Neural progenitor cell (in vitro differentiated cells): ENCODE data around the gene EXOC6B. TPM values are rescaled to one million over a fixed set of nuclear protein-coding genes. Genes with fewer than 3 reads are reported as not detected.

Source experiments
- DNase-seq: peaks from one replicate; pipeline ENCODE4 v3.0.0-alpha.2; 2016; ENCODE audit warnings: low spot score
- H2AFZ ChIP-seq: fragments of 200-600 bp; sonication (generic); replicated peaks from 2 replicates; pipeline ENCODE4 v1.6.1; 2016; ENCODE audit warnings: antibody characterized with exemption
- H3F3A ChIP-seq: fragments of 200-600 bp; sonication (generic); 2 replicates; pipeline ENCODE4 v1.6.1; 2016; ENCODE audit warnings: antibody characterized with exemption, low read depth
- H3K27ac ChIP-seq: fragments of 200-600 bp; sonication (generic); 2 replicates; pipeline ENCODE4 v1.5.1; 2016; ENCODE audit warnings: mild to moderate bottlenecking
- H3K27me3 ChIP-seq: fragments of 200-600 bp; sonication (generic); 2 replicates; pipeline ENCODE4 v1.6.1; 2016; ENCODE audit warnings: mild to moderate bottlenecking, moderate library complexity
- H3K36me3 ChIP-seq: fragments of 200-600 bp; sonication (generic); 2 replicates; pipeline ENCODE4 v1.5.1; 2016
- H3K4me1 ChIP-seq: fragments of 200-600 bp; sonication (generic); 2 replicates; pipeline ENCODE4 v1.6.1; 2016; ENCODE audit warnings: mixed run types
- H3K4me2 ChIP-seq: fragments of 200-600 bp; sonication (generic); 2 replicates; pipeline ENCODE4 v1.6.1; 2016
- H3K4me3 ChIP-seq: fragments of 200-600 bp; sonication (generic); 2 replicates; pipeline ENCODE4 v1.5.1; 2016
- H3K79me2 ChIP-seq: fragments of 200-600 bp; sonication (generic); 2 replicates; pipeline ENCODE4 v1.6.1; 2016; ENCODE audit warnings: low read depth
- H3K9ac ChIP-seq: fragments of 200-600 bp; sonication (generic); 2 replicates; pipeline ENCODE4 v1.6.1; 2016
- H3K9me3 ChIP-seq: fragments of 200-600 bp; sonication (generic); 2 replicates; pipeline ENCODE4 v1.5.1; 2016; ENCODE audit warnings: low read depth
- H4K20me1 ChIP-seq: fragments of 200-600 bp; sonication (generic); 2 replicates; pipeline ENCODE4 v1.6.1; 2016; ENCODE audit warnings: low read depth
- H3K27ac Mint-ChIP-seq: 3 replicates; pipeline ENCODE4 v1.8.0; 2021; ENCODE audit warnings: mixed read lengths
- H3K27me3 Mint-ChIP-seq: 2 replicates; pipeline ENCODE4 v1.8.0; 2022; ENCODE audit warnings: low read depth, mild to moderate bottlenecking, inconsistent platforms, moderate library complexity, mixed read lengths; ENCODE audit not compliant: insufficient read depth
- H3K36me3 Mint-ChIP-seq: 3 replicates; pipeline ENCODE4 v1.8.0; 2021; ENCODE audit warnings: mixed read lengths
- H3K4me1 Mint-ChIP-seq: 3 replicates; pipeline ENCODE4 v1.8.0; 2021; ENCODE audit warnings: mixed read lengths
- H3K4me3 Mint-ChIP-seq: 3 replicates; pipeline ENCODE4 v1.8.0; 2021; ENCODE audit warnings: mild to moderate bottlenecking, moderate library complexity, mixed read lengths
- H3K9me3 Mint-ChIP-seq: 3 replicates; pipeline ENCODE4 v1.8.0; 2020; ENCODE audit warnings: mixed read lengths
- CTCF ChIP-seq: fragments of 200-600 bp; sonication (generic); IDR thresholded peaks from 2 replicates; pipeline ENCODE4 v1.5.1; 2017; ENCODE audit warnings: antibody characterized with exemption, mild to moderate bottlenecking
- EZH2 ChIP-seq: fragments of 200-600 bp; sonication (generic); IDR thresholded peaks from 2 replicates; pipeline ENCODE4 v1.6.1; 2017; ENCODE audit warnings: antibody characterized with exemption, mild to moderate bottlenecking, moderate library complexity
- EZH2phosphoT487 ChIP-seq: fragments of 200-600 bp; sonication (generic); IDR thresholded peaks from 2 replicates; pipeline ENCODE4 v1.6.1; 2017; ENCODE audit warnings: antibody characterized with exemption
- total RNA-seq: library from RNA; depleted of rRNA; stranded (reverse); fragments of >200 nt; gene quantifications from 2 replicates; pipeline ENCODE4 v1.2.3, GENCODE V29; 2015; ENCODE audit warnings: low replicate concordance

The EXOC6B gene
- total RNA-seq, 1 donor from 2014 or later: 41.2 TPM

- TF ChIP-seq EZH2 (no peak), EZH2phosphoT487 (no peak), CTCF (no peak)
Measured at GRCh38 chr2:72734432-72734831, 91.4 kb downstream of the EXOC6B start.

GRCh38 chr2:72731116-72731515 is 94.7 kb downstream of the EXOC6B start:
- Histone ChIP-seq H3K9me3 (no peaks in the 10 kb centered on the region), H2AFZ (no peak overlapping the region), H3F3A (no peaks in the 10 kb centered on the region), H3K27ac (no peak overlapping the region), H3K79me2 (no peaks in the 10 kb centered on the region), H3K27me3 (no peaks in the 10 kb centered on the region), H3K9ac (no peak overlapping the region), H3K36me3 (no peaks in the 10 kb centered on the region), H3K4me3 (no peak overlapping the region), H4K20me1 (no peaks in the 10 kb centered on the region), H3K4me1 (no peaks in the 10 kb centered on the region), H3K4me2 (no peak overlapping the region)
- no peak for DNase-seq
- H3K4me1 Mint-ChIP-seq: no peaks in the 10 kb centered on the region
- H3K27ac Mint-ChIP-seq: no peak overlapping the region
- H3K27me3 Mint-ChIP-seq: no peaks in the 10 kb centered on the region
- no peak for TF ChIP-seq CTCF
- TF ChIP-seq EZH2phosphoT487: no peak
- no peak for TF ChIP-seq EZH2
- H3K36me3 Mint-ChIP-seq: no peaks in the 10 kb centered on the region
- H3K4me3 Mint-ChIP-seq: no peak overlapping the region
- no peaks in the 10 kb centered on the region for H3K9me3 Mint-ChIP-seq

More at GRCh38 chr2:72734432-72734831, 91.4 kb downstream of the EXOC6B start:
- no peak for DNase-seq
- Histone ChIP-seq H3K4me1 (no peaks in the 10 kb centered on the region), H3K27me3 (no peaks in the 10 kb centered on the region), H3K36me3 (peaks cover 5% of the 10 kb centered on the region), H3K9me3 (no peaks in the 10 kb centered on the region), H3K4me2 (no peak overlapping the region), H4K20me1 (no peaks in the 10 kb centered on the region), H3F3A (no peaks in the 10 kb centered on the region), H3K27ac (no peak overlapping the region), H3K79me2 (no peaks in the 10 kb centered on the region), H3K9ac (no peak overlapping the region), H2AFZ (no peak overlapping the region), H3K4me3 (no peak overlapping the region)
- Mint-ChIP-seq H3K36me3 (no peaks in the 10 kb centered on the region), H3K27me3 (peaks cover 2% of the 10 kb centered on the region), H3K9me3 (no peaks in the 10 kb centered on the region), H3K4me3 (no peak overlapping the region), H3K4me1 (no peaks in the 10 kb centered on the region), H3K27ac (no peak overlapping the region)

- H2AFZ ChIP-seq: no peak overlapping the region
- Mint-ChIP-seq H3K4me1 (no peaks in the 10 kb centered on the region), H3K9me3 (no peaks in the 10 kb centered on the region), H3K27ac (no peak overlapping the region), H3K36me3 (no peaks in the 10 kb centered on the region), H3K4me3 (no peak overlapping the region), H3K27me3 (no peaks in the 10 kb centered on the region)
- DNase-seq: no peak
- H3K4me1 ChIP-seq: no peaks in the 10 kb centered on the region
- H3K27ac ChIP-seq: no peak overlapping the region
- H3F3A ChIP-seq: no peaks in the 10 kb centered on the region
- TF ChIP-seq CTCF: no peak
- no peaks in the 10 kb centered on the region for H3K79me2 ChIP-seq
- H3K4me3 ChIP-seq: no peak overlapping the region
- no peak overlapping the region for H3K4me2 ChIP-seq
- no peak overlapping the region for H3K9ac ChIP-seq
- no peaks in the 10 kb centered on the region for H3K9me3 ChIP-seq
- no peaks in the 10 kb centered on the region for H3K36me3 ChIP-seq
- H3K27me3 ChIP-seq: no peaks in the 10 kb centered on the region
- peaks cover 4% of the 10 kb centered on the region for H4K20me1 ChIP-seq
Measured at GRCh38 chr2:72727356-72727755, 98.5 kb downstream of the EXOC6B start.
